HG02678 (cell line): Measurements from ENCODE around the gene CRKL.
"Not testable (repeated sequence)": the region's sequence is repeated elsewhere in the genome, so short reads cannot be mapped to it uniquely, and the experiment has no call there.

ENCODE experiments used
- ATAC-seq: cut with Tn5 transposase; IDR thresholded peaks from one replicate; pipeline ENCODE4 v1.9.1; 2021; ENCODE audit warnings: mild to moderate bottlenecking, moderate library complexity; ENCODE audit not compliant: unreplicated experiment

Gene CRKL

GRCh38 chr22:20916916-20917810 lies at the start of gene CRKL:
Gene CRKL (plus strand): TSS chr22:20917407. CDS start chr22:20917935, 528 bp downstream.
- ATAC-seq: peak; percentile 95

DNA sequence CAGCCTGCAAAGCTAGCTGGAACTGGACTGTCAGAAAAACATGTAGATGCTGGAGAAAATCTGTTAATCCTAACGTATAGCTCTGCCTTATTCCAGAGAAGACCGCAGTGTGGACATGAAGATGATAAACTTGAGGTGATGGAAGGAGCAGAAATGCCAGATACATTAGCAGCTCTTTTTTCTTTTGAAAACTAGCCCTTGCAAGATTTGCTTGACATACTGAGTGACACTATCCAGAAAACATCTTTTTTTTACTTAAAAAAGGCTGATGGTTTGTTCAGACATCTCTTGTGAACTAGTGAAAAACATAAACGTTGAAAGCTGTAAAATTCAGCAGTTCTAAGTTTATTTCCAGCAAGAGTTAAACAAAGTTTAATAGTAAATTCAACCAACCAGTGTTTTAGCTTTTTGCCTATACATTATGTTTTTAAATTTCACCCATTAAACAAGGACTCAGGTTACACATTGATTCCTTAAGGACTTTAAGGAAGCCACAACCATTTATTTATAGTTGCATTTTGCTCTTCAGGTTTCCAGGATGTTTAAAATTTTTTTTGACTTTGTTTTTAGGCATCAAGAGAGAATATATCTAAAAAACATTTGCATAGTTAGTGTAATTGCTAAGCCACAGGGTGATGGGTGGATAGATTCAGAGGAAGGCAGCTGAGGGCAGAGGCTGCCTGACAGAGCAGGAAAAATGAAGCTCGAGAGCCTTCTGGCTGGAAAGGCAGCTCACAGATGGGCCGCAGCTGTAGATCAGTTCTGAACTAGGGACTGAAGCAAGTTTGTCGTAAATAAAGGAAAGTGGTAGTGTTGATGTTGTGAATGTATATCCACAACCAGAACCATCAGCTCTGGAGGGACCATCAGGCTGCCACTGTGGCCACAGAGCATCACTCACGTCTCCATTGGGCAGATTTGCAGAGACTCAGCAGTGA lies 48.9 kb upstream of the CRKL start:
- no peak for ATAC-seq

DNA sequence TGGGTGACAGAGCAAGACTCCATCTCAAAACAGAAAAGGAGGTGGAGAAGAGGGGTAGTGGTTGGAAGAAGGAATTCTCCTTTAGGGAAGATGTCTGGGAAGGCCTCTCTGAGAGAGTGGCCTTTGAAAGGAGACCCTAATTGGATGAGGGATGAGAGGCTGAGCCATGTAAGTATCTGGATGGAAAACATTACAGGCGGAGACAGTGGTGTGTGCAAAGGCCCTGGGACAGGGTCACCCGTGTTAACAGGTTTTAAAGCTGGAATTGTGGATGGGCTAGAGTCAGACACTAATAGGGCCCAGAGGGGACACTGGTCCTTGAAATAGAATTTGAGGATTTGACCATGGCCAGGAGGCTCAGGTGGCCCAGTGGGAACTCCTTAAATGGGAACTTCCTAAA lies 48.0 kb upstream of the CRKL start:
- no peak for ATAC-seq

- ATAC-seq: no peak
Observed at GRCh38 chr22:20873214-20873613, 44.0 kb upstream of the CRKL start.

DNA sequence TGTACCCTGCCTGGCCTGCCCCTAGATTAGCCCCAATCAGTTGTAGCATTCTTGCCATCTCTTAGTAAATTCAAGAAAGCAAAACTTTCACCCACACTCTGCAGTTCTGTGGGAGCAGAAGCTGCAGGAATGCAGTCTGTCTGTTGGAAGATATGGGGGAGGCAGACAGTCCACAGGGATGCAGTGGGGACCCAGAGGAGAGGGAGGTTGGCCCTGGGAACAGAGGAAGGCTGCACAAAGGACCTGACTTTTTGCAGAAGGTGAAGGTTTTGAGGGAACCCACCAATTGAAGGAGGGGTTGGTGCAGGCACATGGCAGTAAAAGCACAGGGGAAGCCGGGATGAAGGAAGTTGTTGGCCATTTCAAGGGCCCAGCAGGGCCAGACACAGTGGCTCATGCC lies 41.9 kb upstream of the CRKL start:
- no peak for ATAC-seq

DNA sequence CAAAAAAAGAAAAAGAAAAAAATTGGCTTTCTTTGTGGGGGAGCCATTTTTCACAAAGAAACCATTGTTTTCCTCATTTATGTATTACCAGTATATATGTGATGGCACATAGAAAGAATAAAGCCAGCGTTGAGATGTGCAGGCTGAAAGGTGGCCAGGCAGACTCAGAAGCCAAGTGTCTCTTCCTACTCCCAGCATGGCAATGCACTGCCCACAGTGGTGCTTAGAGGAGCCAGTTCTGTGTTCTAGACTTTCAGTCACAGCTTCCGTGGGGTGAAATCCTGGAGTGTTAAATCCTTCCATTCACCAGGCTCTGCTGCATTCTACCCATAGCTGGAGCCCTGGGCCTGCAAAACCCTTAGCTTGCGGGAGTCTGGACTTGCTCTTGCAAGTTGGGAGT lies 39.5 kb upstream of the CRKL start:
- ATAC-seq: no peak

- ATAC-seq: no peak
Observed at GRCh38 chr22:20881231-20881630, 36.0 kb upstream of the CRKL start.

- no peak for ATAC-seq
Observed at GRCh38 chr22:20881869-20882815, 35.1 kb upstream of the CRKL start.

GRCh38 chr22:20882855-20883254 lies 34.4 kb upstream of the CRKL start:
- no peak for ATAC-seq

GRCh38 chr22:20884454-20884853 lies 32.8 kb upstream of the CRKL start:
- ATAC-seq: no peak

GRCh38 chr22:20885017-20885556 lies 32.1 kb upstream of the CRKL start:
- ATAC-seq: no peak

- no peak for ATAC-seq
Observed at GRCh38 chr22:20885557-20886323, 31.5 kb upstream of the CRKL start.

GRCh38 chr22:20887375-20887774 lies 29.8 kb upstream of the CRKL start:
- no peak for ATAC-seq

GRCh38 chr22:20889025-20889704 lies 28.0 kb upstream of the CRKL start:
- ATAC-seq: no peak

GRCh38 chr22:20889904-20890540 lies 27.2 kb upstream of the CRKL start:
- ATAC-seq: no peak

DNA sequence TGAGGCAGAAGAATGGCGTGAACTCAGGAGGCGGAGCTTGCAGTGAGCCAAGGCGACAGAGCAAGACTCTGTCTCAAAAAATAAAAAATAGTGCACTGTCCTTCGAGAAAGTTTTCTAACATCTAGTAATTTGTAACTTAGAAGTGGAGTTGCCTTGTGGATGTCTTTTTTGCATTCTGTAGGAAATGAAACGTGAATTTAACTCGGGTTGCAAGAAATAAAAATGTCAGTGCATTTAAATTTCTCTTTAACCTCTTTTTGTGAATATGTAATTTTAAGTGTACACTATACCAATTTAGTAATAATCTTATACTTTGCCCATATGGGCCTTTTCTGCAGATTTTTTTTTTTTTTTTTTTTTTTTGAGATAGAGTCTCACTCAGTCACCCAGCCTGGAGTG lies 26.2 kb upstream of the CRKL start:
- no peak for ATAC-seq

DNA sequence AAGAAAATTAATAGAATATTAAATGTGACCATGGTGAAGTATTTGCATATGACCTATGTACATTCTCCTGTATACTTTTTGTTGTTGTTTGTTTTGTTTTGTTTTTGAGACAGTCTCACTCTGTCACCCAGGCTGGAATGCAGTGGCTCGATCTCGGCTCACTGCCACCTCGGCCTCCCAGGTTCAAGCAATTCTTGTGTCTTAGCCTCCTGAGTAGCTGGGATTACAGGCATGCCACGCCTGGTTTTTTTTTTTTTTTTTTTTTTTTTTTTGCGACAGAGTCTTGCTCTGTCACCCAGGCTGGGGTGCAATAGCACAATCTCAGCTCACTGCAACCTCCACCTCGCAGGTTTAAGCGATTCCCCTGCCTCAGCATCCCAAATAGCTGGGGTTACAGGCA lies 19.5 kb upstream of the CRKL start:
- ATAC-seq: not testable (repeated sequence)

GRCh38 chr22:20899827-20900423 lies 17.3 kb upstream of the CRKL start:
- no peak for ATAC-seq
